Ascending aorta (tissue), 2 donors: Measurements from ENCODE around the gene ATP11A. TPM values are rescaled to one million over a fixed set of nuclear protein-coding genes. Genes with fewer than 3 reads are reported as not detected.

Experiments used
- DNase-seq, 2 donors: peaks; one replicate each; pipeline ENCODE4 v3.0.0-alpha.2; 2019; ENCODE audit warnings: low spot score in 2 of 2
- H3K27ac ChIP-seq, 2 donors: fragments of 200-600 bp; sonication (generic); one replicate each; pipeline ENCODE4 v1.5.1; 2016 to 2017; ENCODE audit warnings: mild to moderate bottlenecking in 1 of 2
- H3K27me3 ChIP-seq: fragments of 200-600 bp; sonication (generic); one replicate; pipeline ENCODE4 v1.5.1; 2017
- H3K36me3 ChIP-seq, 2 donors: fragments of 200-600 bp; sonication (generic); one replicate each; pipeline ENCODE4 v1.5.1; 2016
- H3K4me1 ChIP-seq, 2 donors: fragments of 200-600 bp; sonication (generic); one replicate each; pipeline ENCODE4 v1.5.1; 2016 to 2017; ENCODE audit warnings: mild to moderate bottlenecking in 1 of 2
- H3K4me3 ChIP-seq, 2 donors: fragments of 200-600 bp; sonication (generic); one replicate each; pipeline ENCODE4 v1.5.1; 2016 to 2017; ENCODE audit warnings: mild to moderate bottlenecking in 1 of 2
- H3K9me3 ChIP-seq, 2 donors: fragments of 200-600 bp; sonication (generic); one replicate each; pipeline ENCODE4 v1.5.1; 2016
- CTCF ChIP-seq, 3 experiments: fragments of 200-600 bp in 2 of 3; fragments of 450-650 bp in 1 of 3; sonication (generic) in 2 of 3; IDR thresholded peaks; one replicate each; pipeline ENCODE4 v1.5.1; 2016 to 2019; ENCODE audit warnings: antibody characterized with exemption in 3 of 3, mild to moderate bottlenecking in 1 of 3, moderate library complexity in 1 of 3
- intact Hi-C: fragments of 100-400 bp; cut with DNase I; formaldehyde crosslinking; loops from one replicate; pipeline ENCODE4 v1.15.1; 2023
- total RNA-seq: library from RNA; depleted of rRNA; stranded (reverse); fragments of >200 nt; gene quantifications from one replicate; pipeline ENCODE4 v1.1.0, GENCODE V29; 2016

Gene ATP11A
- total RNA-seq, 1 donor from 2014 or later = 50.1 TPM

GRCh38 chr13:112926993-112927392, 237.2 kb downstream of the ATP11A start:
- no peaks in the 10 kb centered on the region for H3K27me3 ChIP-seq
- H3K4me1 ChIP-seq = no peaks in the 10 kb centered on the region
- no peak overlapping the region for H3K27ac ChIP-seq
- no peaks in the 10 kb centered on the region for H3K36me3 ChIP-seq
- no peak for TF ChIP-seq CTCF (IDR thresholded peaks at IDR 0.05)
- no peak for DNase-seq
- intact Hi-C loops = no loop called here
- H3K9me3 ChIP-seq = no peaks in the 10 kb centered on the region
- no peak overlapping the region for H3K4me3 ChIP-seq

DNA sequence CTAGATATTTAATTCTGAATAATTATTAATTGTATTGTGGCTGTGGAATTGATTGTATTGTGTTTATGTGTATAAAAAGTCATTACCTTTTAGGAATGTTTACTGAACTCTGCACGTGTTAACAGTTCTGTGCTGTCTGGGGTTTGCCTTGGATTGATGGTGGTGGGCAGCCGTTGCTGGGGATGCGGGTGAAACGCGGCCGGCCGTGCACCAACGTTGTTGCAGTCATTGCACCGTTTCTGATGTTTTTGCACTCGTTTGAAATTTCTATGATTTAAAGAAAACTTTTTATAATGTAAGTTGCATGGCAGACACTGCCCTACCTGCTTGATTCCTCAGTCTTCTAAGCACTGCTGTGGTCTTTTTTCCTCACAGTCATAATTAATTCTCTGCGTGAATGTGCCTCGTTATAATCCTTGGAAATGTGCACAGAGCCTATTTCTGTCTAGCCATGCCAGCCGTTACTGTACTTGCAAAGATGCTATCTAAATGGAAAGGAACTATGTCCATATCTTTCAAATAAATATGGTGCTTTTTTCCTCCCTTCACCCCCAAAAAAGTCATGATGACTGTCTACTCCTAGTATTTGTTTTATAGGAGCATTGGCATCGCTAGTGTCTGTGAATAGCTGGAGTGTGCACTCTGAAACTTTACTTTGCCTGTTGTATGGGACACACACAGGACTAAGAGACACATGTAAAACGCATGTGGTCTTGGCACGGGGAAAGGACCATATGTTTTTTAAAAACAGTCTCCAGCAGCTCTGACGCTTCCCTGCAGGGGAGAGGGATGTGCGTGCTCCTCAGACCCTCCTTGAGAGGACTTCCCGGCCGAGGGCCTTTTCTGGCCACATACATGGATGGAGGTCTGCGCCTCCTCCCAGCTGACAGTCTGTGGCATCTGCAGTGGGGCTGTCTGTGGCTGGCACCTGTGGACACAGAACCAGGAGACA, 238.5 kb downstream of the ATP11A start:
- no peaks in the 10 kb centered on the region for H3K9me3 ChIP-seq
- H3K27ac ChIP-seq = no peak overlapping the region
- intact Hi-C loops = no loop called here
- no peak for DNase-seq
- H3K27me3 ChIP-seq = no peaks in the 10 kb centered on the region
- H3K4me3 ChIP-seq = no peak overlapping the region
- H3K4me1 ChIP-seq = no peaks in the 10 kb centered on the region
- TF ChIP-seq CTCF (IDR thresholded peaks at IDR 0.05) = no peak
- H3K36me3 ChIP-seq = no peaks in the 10 kb centered on the region

GRCh38 chr13:112928972-112929782, 239.3 kb downstream of the ATP11A start:
- no peak for DNase-seq
- H3K4me1 ChIP-seq = no peaks in the 10 kb centered on the region
- no peak for TF ChIP-seq CTCF (IDR thresholded peaks at IDR 0.05)
- no peak overlapping the region for H3K4me3 ChIP-seq
- intact Hi-C loops = no loop called here
- H3K27me3 ChIP-seq = no peaks in the 10 kb centered on the region
- H3K9me3 ChIP-seq = no peaks in the 10 kb centered on the region
- no peak overlapping the region for H3K27ac ChIP-seq
- H3K36me3 ChIP-seq = no peaks in the 10 kb centered on the region

DNA sequence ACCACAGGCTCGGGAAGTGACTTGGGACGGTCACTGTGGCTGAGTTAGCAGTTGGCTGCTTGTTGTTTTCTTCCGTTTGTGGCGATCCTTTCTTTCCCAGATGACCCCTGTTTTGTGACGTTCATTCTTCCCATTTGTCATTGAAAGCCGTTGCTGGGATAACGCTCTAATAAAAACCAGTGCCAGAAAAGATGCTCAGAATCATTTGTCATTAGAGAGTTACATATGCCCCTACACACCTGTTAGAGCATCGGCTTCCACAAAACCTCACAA, 239.9 kb downstream of the ATP11A start:
- H3K36me3 ChIP-seq = no peaks in the 10 kb centered on the region
- intact Hi-C loops = no loop called here

DNA sequence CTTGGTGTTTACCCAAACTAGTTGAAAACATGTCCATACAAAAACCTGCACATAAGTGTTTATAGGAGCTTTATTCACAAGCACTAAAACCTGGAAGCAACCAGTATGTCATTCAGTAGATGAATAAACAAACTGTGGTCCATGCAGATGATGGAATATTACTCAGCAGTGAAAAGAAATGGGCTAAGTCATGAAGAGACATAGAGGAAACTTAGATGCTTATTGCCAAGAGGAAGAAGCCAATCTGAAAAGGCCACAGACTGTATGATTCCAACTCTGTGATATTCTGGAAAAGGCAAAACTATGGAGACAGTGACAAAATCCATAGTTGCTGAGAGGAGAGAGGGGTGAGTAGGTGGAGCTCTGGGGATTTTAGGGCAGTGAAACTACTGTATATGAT, 240.4 kb downstream of the ATP11A start:
- TF ChIP-seq CTCF (IDR thresholded peaks at IDR 0.05) = no peak
- no peaks in the 10 kb centered on the region for H3K9me3 ChIP-seq
- no peak overlapping the region for H3K4me3 ChIP-seq
- no peaks in the 10 kb centered on the region for H3K27me3 ChIP-seq
- DNase-seq = no peak
- intact Hi-C loops = no loop called here
- no peak overlapping the region for H3K27ac ChIP-seq
- no peaks in the 10 kb centered on the region for H3K36me3 ChIP-seq
- H3K4me1 ChIP-seq = no peaks in the 10 kb centered on the region

More for the DNA sequence above, 239.9 kb downstream of the ATP11A start:
- Histone ChIP-seq H3K9me3 (no peaks in the 10 kb centered on the region), H3K4me3 (no peak overlapping the region), H3K27ac (no peak overlapping the region), H3K4me1 (no peaks in the 10 kb centered on the region), H3K27me3 (no peaks in the 10 kb centered on the region)
- no peak for DNase-seq
- no peak for TF ChIP-seq CTCF (IDR thresholded peaks at IDR 0.05)
